ENCODE results near the gene ANKH. TPM values are rescaled to one million over a fixed set of nuclear protein-coding genes. Genes with fewer than 3 reads are reported as not detected.

Gene ANKH
- total RNA-seq, 1 donor from 2014 or later = 21.8 TPM

- no peak for DNase-seq
Measured at GRCh38 chr5:14710313-14710994, 161.1 kb downstream of the ANKH start.

GRCh38 chr5:14708551-14708950, 163.0 kb downstream of the ANKH start:
- no peak for DNase-seq

- DNase-seq = no peak
Measured at GRCh38 chr5:14707811-14708390, 163.7 kb downstream of the ANKH start.

GRCh38 chr5:14706615-14707021, 165.0 kb downstream of the ANKH start:
- DNase-seq = peak; percentile 62

GRCh38 chr5:14705556-14705955, 166.0 kb downstream of the ANKH start:
- DNase-seq = no peak

GRCh38 chr5:14702238-14702839, 169.2 kb downstream of the ANKH start:
- DNase-seq = no peak

GRCh38 chr5:14701556-14701955, 170.0 kb downstream of the ANKH start:
- no peak for DNase-seq

GRCh38 chr5:14700478-14701436, 170.8 kb downstream of the ANKH start:
- no peak for DNase-seq

GRCh38 chr5:14699807-14700400, 171.7 kb downstream of the ANKH start:
- no peak for DNase-seq

- no peak for DNase-seq
Measured at GRCh38 chr5:14699159-14699558, 172.4 kb downstream of the ANKH start.

GRCh38 chr5:14698495-14698894, 173.1 kb downstream of the ANKH start:
- no peak for DNase-seq

- DNase-seq = no peak
Measured at GRCh38 chr5:14696851-14697250, 174.7 kb downstream of the ANKH start.

GRCh38 chr5:14696057-14696456, 175.5 kb downstream of the ANKH start:
- DNase-seq = no peak

- no peak for DNase-seq
Measured at GRCh38 chr5:14695152-14695551, 176.4 kb downstream of the ANKH start.

GRCh38 chr5:14693070-14693469, 178.5 kb downstream of the ANKH start:
- DNase-seq = no peak

- DNase-seq = no peak
Measured at GRCh38 chr5:14687023-14687665, 184.4 kb downstream of the ANKH start.

- DNase-seq = no peak
Measured at GRCh38 chr5:14686517-14686916, 185.1 kb downstream of the ANKH start.

- DNase-seq = peak; percentile 72
Measured at GRCh38 chr5:14685757-14686156, 185.8 kb downstream of the ANKH start.

GRCh38 chr5:14684757-14685156, 186.8 kb downstream of the ANKH start:
- DNase-seq = no peak

- DNase-seq = no peak
Measured at GRCh38 chr5:14683906-14684455, 187.6 kb downstream of the ANKH start.

GRCh38 chr5:14681236-14681752, 190.3 kb downstream of the ANKH start:
- DNase-seq = no peak

GRCh38 chr5:14679595-14679994, 192.0 kb downstream of the ANKH start:
- no peak for DNase-seq
